ENCODE data around the gene RAB3C.

The RAB3C gene

DNA sequence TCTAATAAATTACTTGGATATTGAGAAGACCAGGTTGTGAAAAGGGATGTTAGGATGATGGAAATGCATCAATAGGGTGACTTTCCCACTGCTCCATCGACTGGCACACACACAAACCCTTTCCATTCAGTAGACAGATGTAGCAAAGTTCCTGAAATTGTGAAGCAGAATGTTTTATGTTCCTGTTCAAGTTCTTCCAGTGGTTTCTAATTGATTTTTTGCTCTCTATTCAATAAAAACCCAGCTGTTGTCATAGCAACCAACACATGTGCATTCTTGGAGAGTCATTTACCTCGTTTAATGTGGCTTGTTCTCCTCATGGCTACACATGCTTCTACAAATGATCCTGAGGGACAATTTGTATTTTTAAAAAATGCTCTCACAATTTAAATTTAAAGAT, 244.6 kb downstream of the RAB3C start:
- no peak for DNase-seq (ENCODE audit: low read depth, low spot score)

GRCh38 chr5:58828258-58828657, 245.4 kb downstream of the RAB3C start:
- DNase-seq (ENCODE audit: low read depth, low spot score) = no peak

GRCh38 chr5:58834242-58835225, 251.7 kb downstream of the RAB3C start:
- no peak for DNase-seq (ENCODE audit: low read depth, low spot score)

GRCh38 chr5:58836351-58836750, 253.5 kb downstream of the RAB3C start:
- DNase-seq (ENCODE audit: low read depth, low spot score) = no peak

- DNase-seq (ENCODE audit: low read depth, low spot score) = no peak
These were observed 255.9 kb downstream of the RAB3C start for GRCh38 chr5:58838729-58839128.

GRCh38 chr5:58842852-58843251, 260.0 kb downstream of the RAB3C start:
- no peak for DNase-seq (ENCODE audit: low read depth, low spot score)

- no peak for DNase-seq (ENCODE audit: low read depth, low spot score)
These were observed 261.5 kb downstream of the RAB3C start for GRCh38 chr5:58844395-58844794.

DNA sequence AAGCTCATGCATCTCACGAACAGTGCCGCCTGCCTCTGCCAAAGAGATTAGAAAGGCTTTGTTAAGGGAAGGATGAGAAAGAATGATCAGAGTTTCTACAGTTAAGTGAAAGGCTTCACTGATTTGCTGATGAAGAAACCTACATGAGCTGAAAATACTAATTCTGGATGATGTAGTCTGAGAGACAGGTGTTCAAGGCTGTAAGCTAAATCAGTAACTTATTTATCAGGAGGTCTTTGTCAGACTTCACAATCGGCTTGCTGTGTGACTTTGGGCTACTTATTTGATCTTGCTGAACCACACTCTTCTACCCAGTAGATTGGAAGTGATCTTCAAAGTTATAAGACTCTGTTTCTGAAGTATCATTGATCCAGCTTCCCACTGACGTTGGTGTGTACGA, 264.2 kb downstream of the RAB3C start:
- DNase-seq (ENCODE audit: low read depth, low spot score) = no peak

DNA sequence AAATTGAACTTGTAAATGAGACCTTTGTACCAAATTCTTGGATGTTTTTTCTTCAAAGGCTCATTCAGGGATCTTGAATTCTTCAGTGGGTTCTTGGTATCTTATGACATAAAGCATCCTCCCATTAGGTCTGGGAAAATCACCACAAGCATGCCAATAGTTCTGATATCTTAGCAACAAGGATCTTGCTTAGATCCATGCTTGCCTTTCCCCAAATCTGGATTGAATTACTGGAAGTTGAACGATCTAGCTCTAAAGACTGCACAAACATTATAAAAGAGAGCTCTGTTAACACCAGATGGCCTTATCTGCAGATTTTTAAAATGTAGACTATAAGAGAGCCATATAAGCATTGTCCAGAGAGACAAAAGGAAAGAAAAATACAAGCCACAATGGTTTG, 266.3 kb downstream of the RAB3C start:
- DNase-seq (ENCODE audit: low read depth, low spot score) = no peak

GRCh38 chr5:58849921-58850667, 267.2 kb downstream of the RAB3C start:
- peak; percentile 62 for DNase-seq (ENCODE audit: low read depth, low spot score)

DNA sequence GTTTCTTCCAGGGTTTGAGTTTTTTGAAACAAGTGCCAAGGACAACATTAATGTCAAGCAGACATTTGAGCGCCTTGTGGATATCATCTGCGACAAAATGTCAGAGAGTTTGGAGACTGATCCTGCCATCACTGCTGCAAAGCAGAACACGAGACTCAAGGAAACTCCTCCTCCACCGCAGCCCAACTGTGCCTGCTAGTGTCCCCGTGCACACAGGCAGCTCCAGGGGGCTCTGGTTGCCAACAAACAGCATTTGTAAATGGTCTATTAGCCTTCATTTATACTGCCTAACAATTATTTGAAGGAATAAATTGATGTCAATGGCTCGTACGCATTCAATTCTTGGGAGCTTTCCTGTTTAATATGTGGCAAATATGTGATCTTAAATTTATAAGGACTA, 268.3 kb downstream of the RAB3C start:
- no peak for DNase-seq (ENCODE audit: low read depth, low spot score)

GRCh38 chr5:58851571-58851970, 268.7 kb downstream of the RAB3C start:
- DNase-seq (ENCODE audit: low read depth, low spot score) = no peak

GRCh38 chr5:58852566-58852965, 269.7 kb downstream of the RAB3C start:
- DNase-seq (ENCODE audit: low read depth, low spot score) = no peak

- DNase-seq (ENCODE audit: low read depth, low spot score) = no peak
These were observed 271.6 kb downstream of the RAB3C start for GRCh38 chr5:58854441-58854840.

- DNase-seq (ENCODE audit: low read depth, low spot score) = no peak
These were observed 273.2 kb downstream of the RAB3C start for GRCh38 chr5:58855851-58856739.

- no peak for DNase-seq (ENCODE audit: low read depth, low spot score)
These were observed 274.7 kb downstream of the RAB3C start for GRCh38 chr5:58857609-58858008.

DNA sequence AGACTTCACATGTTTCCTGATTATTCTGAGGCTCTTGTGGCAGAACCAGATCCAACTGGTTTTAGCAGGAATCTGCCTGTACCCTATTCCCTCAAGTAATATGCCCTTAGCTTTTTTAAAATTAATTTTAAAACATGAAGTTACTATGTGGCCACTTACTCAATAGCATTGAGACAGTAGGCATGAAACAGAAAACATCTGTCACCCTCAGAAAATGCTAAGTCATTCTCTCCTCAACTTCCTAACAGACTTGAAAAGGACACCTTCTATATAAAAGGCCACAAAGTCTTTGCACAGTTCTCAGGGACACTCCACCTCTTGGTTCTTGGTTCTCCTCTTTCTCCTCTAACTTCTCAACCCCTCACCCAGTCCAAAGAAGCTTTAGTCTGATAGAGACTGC, 277.8 kb downstream of the RAB3C start:
- DNase-seq (ENCODE audit: low read depth, low spot score) = no peak

- no peak for DNase-seq (ENCODE audit: low read depth, low spot score)
These were observed 286.1 kb downstream of the RAB3C start for GRCh38 chr5:58868931-58869330.

DNA sequence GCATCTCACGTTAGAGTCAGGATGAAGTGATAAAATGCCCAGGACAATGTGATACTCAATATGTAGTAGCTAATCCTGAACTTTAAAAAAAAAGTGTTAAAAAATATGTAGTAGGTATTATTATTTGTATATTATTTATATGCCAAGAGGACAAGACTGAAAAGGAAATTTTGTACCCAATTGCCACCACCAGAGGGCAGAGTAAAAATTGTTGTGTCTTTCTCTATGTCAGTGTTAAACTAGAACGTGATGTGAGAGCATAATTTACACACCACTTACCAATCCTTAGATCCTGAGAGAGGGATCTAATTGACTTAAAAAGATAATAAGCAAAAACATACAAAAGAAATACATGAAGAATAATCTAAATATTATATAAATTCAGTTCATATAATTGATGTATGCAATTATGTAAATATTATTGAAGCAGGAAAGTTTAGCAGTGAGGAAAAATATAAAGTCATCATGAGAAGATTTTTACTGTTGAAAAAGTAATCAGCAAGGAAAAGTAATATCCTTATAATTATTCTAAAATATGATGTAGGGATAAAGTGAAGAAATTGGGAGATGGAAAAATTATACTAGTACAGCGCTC, 288.9 kb downstream of the RAB3C start:
- DNase-seq (ENCODE audit: low read depth, low spot score) = peak; percentile 64

DNA sequence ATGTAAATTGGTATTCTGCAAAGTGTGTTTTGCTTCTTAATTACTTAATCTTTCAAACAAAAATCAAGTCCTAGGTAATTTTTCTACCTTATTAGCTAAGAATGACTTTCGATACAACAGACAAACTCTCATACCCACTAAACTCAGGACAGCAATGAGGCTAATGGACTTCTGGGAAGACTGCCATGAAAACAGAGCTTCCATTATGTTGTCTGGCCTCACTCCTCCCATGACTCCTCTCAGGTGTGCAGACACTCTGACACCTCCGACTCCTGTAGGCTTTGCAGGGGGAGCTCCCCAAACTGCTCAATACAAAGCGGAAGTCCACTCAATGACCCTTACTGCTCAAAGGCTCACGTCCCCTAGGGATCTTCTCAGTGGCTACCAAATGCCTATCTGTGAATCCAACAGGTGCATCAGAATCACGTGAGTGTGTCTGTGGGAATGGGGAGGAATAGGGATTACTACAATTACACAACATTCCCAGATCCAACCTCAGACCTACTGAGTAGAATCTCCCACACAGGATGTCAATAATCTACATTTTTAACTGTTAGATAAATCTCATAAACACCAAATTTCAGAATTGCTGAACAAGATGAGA, 289.9 kb downstream of the RAB3C start:
- DNase-seq (ENCODE audit: low read depth, low spot score) = no peak

DNA sequence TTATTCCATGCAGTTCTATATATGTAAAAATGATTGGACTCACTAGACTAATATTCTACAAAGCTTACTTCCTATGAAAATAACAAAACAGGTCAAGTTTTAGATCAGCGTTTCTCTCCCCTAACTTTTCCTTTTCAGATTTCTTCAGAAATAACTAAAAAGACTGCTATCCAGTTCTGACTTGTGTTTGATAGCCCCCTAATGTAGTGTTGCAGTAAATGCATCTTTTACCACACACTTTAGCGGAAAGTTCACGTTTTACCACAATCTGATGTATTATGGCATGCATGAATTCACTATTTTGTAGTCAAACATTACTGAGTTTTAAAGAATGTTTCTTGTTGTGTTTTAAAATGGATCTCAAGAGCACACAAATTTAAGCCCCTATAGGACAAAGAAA, 292.7 kb downstream of the RAB3C start:
- no peak for DNase-seq (ENCODE audit: low read depth, low spot score)
